ENCODE measurements around the gene CNN3. TPM values are rescaled to one million over a fixed set of nuclear protein-coding genes. Genes with fewer than 3 reads are reported as not detected.

The CNN3 gene
- total and polyA plus RNA-seq, 2 donors (not counting 3 experiments of a cell fraction or from before 2014, with no cell fraction given), result 174 to 392 TPM

DNA sequence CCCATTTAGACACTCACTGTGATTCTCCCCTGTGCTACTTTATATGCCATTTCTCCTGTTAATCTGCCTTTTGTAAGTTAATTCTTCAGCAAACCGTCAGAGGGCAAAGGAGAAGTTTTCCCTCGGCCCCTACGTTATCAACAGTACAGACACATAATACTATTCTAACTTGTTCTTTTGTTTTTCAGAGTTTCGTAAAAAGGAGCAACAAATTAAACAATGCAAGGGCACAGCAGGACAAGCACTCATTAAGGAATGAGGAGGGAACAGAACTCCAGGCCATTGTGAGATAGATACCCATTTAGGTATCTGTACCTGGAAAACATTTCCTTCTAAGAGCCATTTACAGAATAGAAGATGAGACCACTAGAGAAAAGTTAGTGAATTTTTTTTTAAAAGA, 32.3 kb downstream of the CNN3 start:
- Histone ChIP-seq H3K9me1 (replicated peaks; ENCODE audit: control insufficient read depth, extremely low read depth, insufficient read depth, low read length) (no peaks in the 10 kb centered on the region), H3K9me3 (replicated peaks; ENCODE audit: control insufficient read depth, insufficient read depth, low read length) (no peaks in the 10 kb centered on the region), H3K27me3 (ENCODE audit: control insufficient read depth in 2 of 2, insufficient read depth in 2 of 2, low read length in 2 of 2) (no peaks in the 10 kb centered on the region), H3K79me2 (ENCODE audit: control insufficient read depth, insufficient read depth, low read length) (no peaks in the 10 kb centered on the region), H4K20me1 (replicated peaks; ENCODE audit: control insufficient read depth, extremely low read depth, insufficient read depth, low read length) (no peaks in the 10 kb centered on the region), H2AFZ (ENCODE audit: low read depth, low read length) (no peak overlapping the region), H3K9ac (replicated peaks; ENCODE audit: extremely low read depth, insufficient read depth, low read length) (no peak overlapping the region), H3K27ac (ENCODE audit: insufficient read depth, low read depth, low read length) (no peak overlapping the region), H3K36me3 (ENCODE audit: control insufficient read depth in 2 of 2, extremely low read depth in 1 of 2, insufficient read depth in 2 of 2, low read length in 2 of 2) (peaks cover 20 to 24% of the 10 kb centered on the region in 2 experiments), H3K4me2 (ENCODE audit: insufficient read depth, low read length) (no peak overlapping the region), H3K4me3 (replicated peaks in 1 of 3; ENCODE audit: insufficient read depth in 1 of 3, low read depth in 1 of 3, low read length in 3 of 3) (no peak overlapping the region), H3K4me1 (ENCODE audit: control insufficient read depth, extremely low read depth, insufficient read depth, low read length) (no peaks in the 10 kb centered on the region)
- no peak for TF ChIP-seq POLR2AphosphoS5 (IDR thresholded peaks at IDR 0.05; ENCODE audit: insufficient read depth, low read depth, low read length)
- TF ChIP-seq POLR2A (IDR thresholded peaks at IDR 0.05; ENCODE audit: low read depth, low read length), result no peak
- no peak for TF ChIP-seq EZH2 (IDR thresholded peaks at IDR 0.05; ENCODE audit: borderline replicate concordance, low read depth, low read length, severe bottlenecking)
- TF ChIP-seq, protein P1, sequence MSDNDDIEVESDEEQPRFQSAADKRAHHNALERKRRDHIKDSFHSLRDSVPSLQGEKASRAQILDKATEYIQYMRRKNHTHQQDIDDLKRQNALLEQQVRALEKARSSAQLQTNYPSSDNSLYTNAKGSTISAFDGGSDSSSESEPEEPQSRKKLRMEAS (IDR thresholded peaks at IDR 0.05; ENCODE audit: insufficient read depth, insufficient read length), result no peak
- TF ChIP-seq GATA2 (IDR thresholded peaks at IDR 0.05; ENCODE audit: insufficient read depth, insufficient read length, low read depth, low read length), result no peak
- no peak for TF ChIP-seq MYC (IDR thresholded peaks at IDR 0.05; ENCODE audit: low read depth, low read length)
- no peak for TF ChIP-seq JUN (IDR thresholded peaks at IDR 0.05; ENCODE audit: borderline replicate concordance, insufficient read depth, insufficient read length, low read depth)
- no peak for TF ChIP-seq CTCF (IDR thresholded peaks at IDR 0.05; ENCODE audit: extremely low read depth in 1 of 2, insufficient read depth in 1 of 2, low read depth in 1 of 2, low read length in 2 of 2)
- no peak for TF ChIP-seq FOS (IDR thresholded peaks at IDR 0.05; ENCODE audit: borderline replicate concordance, insufficient read depth, low read length)
- DNase-seq (ENCODE audit: low read depth, low spot score) (no peak), FAIRE-seq (no peak)
- intact Hi-C loops (cut with micrococcal nuclease), result loop anchor here (1.0 kb wide), 1 partner anchor 40 kb away; no protein-coding TSS in a partner anchor
- ChIA-PET POLR2A (no interaction called here), CTCF (interaction anchor here (2.5 to 3.2 kb wide), 2 partner anchors 147 to 149 kb away, joined by 7 to 21 read pairs; no protein-coding TSS in a partner anchor)
- BruUV-seq (replicated peaks), result no TSS peak
- dilution Hi-C loops (cut with MboI; ENCODE audit: extremely low pct_ligation_motif_present, low sequenced_read_pairs), result no loop called here

Measured in endothelial cell of umbilical vein (primary cell).